Measurements from ENCODE around the gene PARP8.

DNA sequence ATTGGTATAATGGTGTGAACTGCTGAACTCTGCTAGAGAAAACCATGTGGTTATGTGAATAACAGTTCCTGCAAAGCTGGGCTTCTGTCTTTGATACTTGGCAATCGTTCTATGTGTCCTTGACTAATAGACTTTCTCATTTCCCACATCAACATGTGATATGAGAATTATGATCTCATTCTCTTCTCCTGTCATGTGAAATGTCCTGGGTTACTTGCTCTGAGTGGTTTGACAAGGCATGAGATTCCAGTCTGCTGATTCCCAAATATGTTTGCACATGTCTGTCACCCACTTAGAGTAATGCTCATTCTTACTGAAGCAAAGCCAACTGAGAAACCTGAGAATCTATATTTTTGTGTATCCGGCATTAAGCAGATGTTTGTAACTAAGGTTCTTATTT lies 141.2 kb downstream of the PARP8 start:
- no peak for TF ChIP-seq POLR2A (conservative IDR thresholded peaks at IDR 0.05)
- TF ChIP-seq, protein P1, sequence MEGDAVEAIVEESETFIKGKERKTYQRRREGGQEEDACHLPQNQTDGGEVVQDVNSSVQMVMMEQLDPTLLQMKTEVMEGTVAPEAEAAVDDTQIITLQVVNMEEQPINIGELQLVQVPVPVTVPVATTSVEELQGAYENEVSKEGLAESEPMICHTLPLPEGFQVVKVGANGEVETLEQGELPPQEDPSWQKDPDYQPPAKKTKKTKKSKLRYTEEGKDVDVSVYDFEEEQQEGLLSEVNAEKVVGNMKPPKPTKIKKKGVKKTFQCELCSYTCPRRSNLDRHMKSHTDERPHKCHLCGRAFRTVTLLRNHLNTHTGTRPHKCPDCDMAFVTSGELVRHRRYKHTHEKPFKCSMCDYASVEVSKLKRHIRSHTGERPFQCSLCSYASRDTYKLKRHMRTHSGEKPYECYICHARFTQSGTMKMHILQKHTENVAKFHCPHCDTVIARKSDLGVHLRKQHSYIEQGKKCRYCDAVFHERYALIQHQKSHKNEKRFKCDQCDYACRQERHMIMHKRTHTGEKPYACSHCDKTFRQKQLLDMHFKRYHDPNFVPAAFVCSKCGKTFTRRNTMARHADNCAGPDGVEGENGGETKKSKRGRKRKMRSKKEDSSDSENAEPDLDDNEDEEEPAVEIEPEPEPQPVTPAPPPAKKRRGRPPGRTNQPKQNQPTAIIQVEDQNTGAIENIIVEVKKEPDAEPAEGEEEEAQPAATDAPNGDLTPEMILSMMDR (IDR thresholded peaks at IDR 0.05 in 2 of 3, conservative IDR thresholded peaks at IDR 0.05 in 1 of 3; ENCODE audit: insufficient read depth in 2 of 3, low read depth in 1 of 3, low read length in 3 of 3): no peak
- TF ChIP-seq, protein P2, sequence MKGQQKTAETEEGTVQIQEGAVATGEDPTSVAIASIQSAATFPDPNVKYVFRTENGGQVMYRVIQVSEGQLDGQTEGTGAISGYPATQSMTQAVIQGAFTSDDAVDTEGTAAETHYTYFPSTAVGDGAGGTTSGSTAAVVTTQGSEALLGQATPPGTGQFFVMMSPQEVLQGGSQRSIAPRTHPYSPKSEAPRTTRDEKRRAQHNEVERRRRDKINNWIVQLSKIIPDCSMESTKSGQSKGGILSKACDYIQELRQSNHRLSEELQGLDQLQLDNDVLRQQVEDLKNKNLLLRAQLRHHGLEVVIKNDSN (CRISPR knock-in tag; IDR thresholded peaks at IDR 0.05): no peak
- TF ChIP-seq, protein P3, sequence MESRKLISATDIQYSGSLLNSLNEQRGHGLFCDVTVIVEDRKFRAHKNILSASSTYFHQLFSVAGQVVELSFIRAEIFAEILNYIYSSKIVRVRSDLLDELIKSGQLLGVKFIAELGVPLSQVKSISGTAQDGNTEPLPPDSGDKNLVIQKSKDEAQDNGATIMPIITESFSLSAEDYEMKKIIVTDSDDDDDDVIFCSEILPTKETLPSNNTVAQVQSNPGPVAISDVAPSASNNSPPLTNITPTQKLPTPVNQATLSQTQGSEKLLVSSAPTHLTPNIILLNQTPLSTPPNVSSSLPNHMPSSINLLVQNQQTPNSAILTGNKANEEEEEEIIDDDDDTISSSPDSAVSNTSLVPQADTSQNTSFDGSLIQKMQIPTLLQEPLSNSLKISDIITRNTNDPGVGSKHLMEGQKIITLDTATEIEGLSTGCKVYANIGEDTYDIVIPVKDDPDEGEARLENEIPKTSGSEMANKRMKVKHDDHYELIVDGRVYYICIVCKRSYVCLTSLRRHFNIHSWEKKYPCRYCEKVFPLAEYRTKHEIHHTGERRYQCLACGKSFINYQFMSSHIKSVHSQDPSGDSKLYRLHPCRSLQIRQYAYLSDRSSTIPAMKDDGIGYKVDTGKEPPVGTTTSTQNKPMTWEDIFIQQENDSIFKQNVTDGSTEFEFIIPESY (CRISPR knock-in tag; IDR thresholded peaks at IDR 0.05): no peak
